Neural cell (in vitro differentiated cells): ENCODE results near the gene SCP2. TPM values are rescaled to one million over a fixed set of nuclear protein-coding genes. Genes with fewer than 3 reads are reported as not detected.

ENCODE experiments used
- H2AFZ ChIP-seq: fragments of 200-600, 300-800 bp; sonication (generic), shearing (Covaris generic); 2 replicates; pipeline ENCODE4 v1.6.0; 2014; ENCODE audit warnings: low read depth, mild to moderate bottlenecking, antibody characterized with exemption, low read length, moderate library complexity
- H3F3A ChIP-seq: fragments of 200-600 bp; shearing (Covaris generic); 2 replicates; pipeline ENCODE4 v1.6.1; 2016; ENCODE audit warnings: mild to moderate bottlenecking, moderate library complexity, mixed read lengths, antibody characterized with exemption, low read length; ENCODE audit not compliant: insufficient read depth, poor library complexity, severe bottlenecking
- H3K27ac ChIP-seq: fragments of 200-600, 300-800 bp; sonication (generic), shearing (Covaris generic); 2 replicates; pipeline ENCODE4 v1.5.1; 2014; ENCODE audit warnings: mild to moderate bottlenecking, low read length, moderate library complexity
- H3K27me3 ChIP-seq: fragments of 300-800, 200-600 bp; sonication (generic), shearing (Covaris generic); 2 replicates; pipeline ENCODE4 v1.6.0; 2014; ENCODE audit warnings: mild to moderate bottlenecking, low read depth, low read length, moderate library complexity; ENCODE audit not compliant: insufficient read depth
- H3K36me3 ChIP-seq: fragments of 300-800, 200-600 bp; sonication (generic), shearing (Covaris generic); 2 replicates; pipeline ENCODE4 v1.5.1; 2014; ENCODE audit warnings: mild to moderate bottlenecking, antibody characterized with exemption, low read length, moderate library complexity; ENCODE audit not compliant: insufficient read depth
- H3K4me2 ChIP-seq: fragments of 300-800, 200-600 bp; sonication (generic), shearing (Covaris generic); 2 replicates; pipeline ENCODE4 v1.6.0; 2014; ENCODE audit warnings: mild to moderate bottlenecking, low read length
- H3K4me3 ChIP-seq: fragments of 300-800, 200-600 bp; sonication (generic), shearing (Covaris generic); 2 replicates; pipeline ENCODE4 v1.5.1; 2014; ENCODE audit warnings: mild to moderate bottlenecking, low read length, moderate library complexity
- H3K79me2 ChIP-seq: fragments of 200-600 bp; shearing (Covaris generic); replicated peaks from 2 replicates; pipeline ENCODE4 v1.6.0; 2014; ENCODE audit warnings: mild to moderate bottlenecking, low read length, moderate library complexity; ENCODE audit not compliant: insufficient read depth
- H3K9ac ChIP-seq: fragments of 300-800, 200-600 bp; sonication (generic), shearing (Covaris generic); 2 replicates; pipeline ENCODE4 v1.6.1; 2016; ENCODE audit warnings: mild to moderate bottlenecking, low read length, mixed read lengths
- H3K9me2 ChIP-seq: fragments of 200-600 bp; shearing (Covaris generic); 2 replicates; pipeline ENCODE4 v1.6.1; 2016; ENCODE audit warnings: mild to moderate bottlenecking, low read length, mixed read lengths; ENCODE audit not compliant: insufficient read depth
- H3K9me3 ChIP-seq: fragments of 200-600, 300-800 bp; sonication (generic), shearing (Covaris generic); 2 replicates; pipeline ENCODE4 v1.6.1; 2016; ENCODE audit warnings: mild to moderate bottlenecking, mixed run types, low read length, moderate library complexity, mixed read lengths
- H4K20me1 ChIP-seq: fragments of 200-600 bp; shearing (Covaris generic); 2 replicates; pipeline ENCODE4 v1.6.1; 2016; ENCODE audit warnings: mild to moderate bottlenecking, mixed run types; ENCODE audit not compliant: insufficient read depth
- CTCF ChIP-seq: fragments of 450-650 bp; IDR thresholded peaks from 2 replicates; pipeline ENCODE4 v1.5.1; 2014; ENCODE audit warnings: antibody characterized with exemption, mild to moderate bottlenecking, moderate library complexity; ENCODE audit not compliant: poor library complexity, severe bottlenecking
- EP300 ChIP-seq: fragments of 450-650 bp; conservative IDR thresholded peaks from 2 replicates; pipeline ENCODE4 v1.6.1; 2014; ENCODE audit warnings: antibody characterized with exemption, mild to moderate bottlenecking, moderate library complexity; ENCODE audit not compliant: poor library complexity, severe bottlenecking
- EZH2 ChIP-seq: fragments of 200-600, 300-800 bp; shearing (Covaris generic), sonication (generic); IDR thresholded peaks from 2 replicates; pipeline ENCODE4 v1.6.1; 2014; ENCODE audit warnings: antibody characterized with exemption, low read length, borderline replicate concordance, mild to moderate bottlenecking; ENCODE audit not compliant: insufficient read depth, poor library complexity, severe bottlenecking
- MXI1 ChIP-seq: fragments of 450-650 bp; conservative IDR thresholded peaks from 2 replicates; pipeline ENCODE4 v1.6.1; 2014; ENCODE audit warnings: antibody characterized with exemption, mild to moderate bottlenecking; ENCODE audit not compliant: poor library complexity, severe bottlenecking
- POLR2AphosphoS5 ChIP-seq: IDR thresholded peaks from 2 replicates; pipeline ENCODE4 v1.6.1; 2012
- RAD21 ChIP-seq: fragments of 450-650 bp; conservative IDR thresholded peaks from 2 replicates; pipeline ENCODE4 v1.6.1; 2014; ENCODE audit warnings: antibody characterized with exemption, mild to moderate bottlenecking, moderate library complexity
- REST ChIP-seq: IDR thresholded peaks from 2 replicates; pipeline ENCODE4 v1.6.1; 2012; ENCODE audit warnings: borderline replicate concordance
- SMC3 ChIP-seq: fragments of 450-650 bp; conservative IDR thresholded peaks from 2 replicates; pipeline ENCODE4 v1.6.1; 2014; ENCODE audit warnings: antibody characterized with exemption, mild to moderate bottlenecking, moderate library complexity; ENCODE audit not compliant: poor library complexity
- TAF1 ChIP-seq: IDR thresholded peaks from 2 replicates; pipeline ENCODE4 v1.6.1; 2012; ENCODE audit warnings: low read depth
- polyA plus RNA-seq: library from polyadenylated mRNA; depleted of rRNA; stranded (reverse); fragments of >200 nt; gene quantifications from 2 replicates; pipeline ENCODE4 v1.2.3, GENCODE V29; 2014

Gene SCP2
- polyA plus RNA-seq, 1 donor from 2014 or later = 182 TPM

GRCh38 chr1:53065391-53065790, 138.3 kb downstream of the SCP2 start:
- Histone ChIP-seq H3K27me3 (peaks cover 46% of the 10 kb centered on the region), H3K4me3 (no peak overlapping the region), H3K27ac (no peak overlapping the region), H2AFZ (no peak overlapping the region), H3K9ac (no peak overlapping the region), H3F3A (no peaks in the 10 kb centered on the region), H3K36me3 (no peaks in the 10 kb centered on the region), H3K9me3 (no peaks in the 10 kb centered on the region), H3K9me2 (no peaks in the 10 kb centered on the region), H3K4me2 (no peak overlapping the region), H4K20me1 (no peaks in the 10 kb centered on the region), H3K79me2 (no peaks in the 10 kb centered on the region)
- TF ChIP-seq REST = no peak
- TF ChIP-seq TAF1 = no peak
- no peak for TF ChIP-seq CTCF
- TF ChIP-seq POLR2AphosphoS5 = no peak
- no peak for TF ChIP-seq MXI1
- TF ChIP-seq EP300 = no peak

GRCh38 chr1:53066488-53066887, 139.4 kb downstream of the SCP2 start:
- H3K9me3 ChIP-seq = no peaks in the 10 kb centered on the region
- no peaks in the 10 kb centered on the region for H3K9me2 ChIP-seq
- H3K36me3 ChIP-seq = no peaks in the 10 kb centered on the region
- no peaks in the 10 kb centered on the region for H3F3A ChIP-seq
- no peak overlapping the region for H3K4me3 ChIP-seq
- H3K4me2 ChIP-seq = no peak overlapping the region
- H2AFZ ChIP-seq = no peak overlapping the region
- TF ChIP-seq TAF1 (no peak), REST (no peak), POLR2AphosphoS5 (no peak), CTCF (no peak), EZH2 (no peak), SMC3 (no peak), EP300 (no peak), MXI1 (no peak), RAD21 (no peak)
- H3K9ac ChIP-seq = no peak overlapping the region
- H3K79me2 ChIP-seq = no peaks in the 10 kb centered on the region
- no peaks in the 10 kb centered on the region for H4K20me1 ChIP-seq
- H3K27ac ChIP-seq = no peak overlapping the region
- peaks cover 35% of the 10 kb centered on the region for H3K27me3 ChIP-seq
